Heart left ventricle (tissue), 16 donors: ENCODE measurements around the gene RNF40. TPM values are rescaled to one million over a fixed set of nuclear protein-coding genes. Genes with fewer than 3 reads are reported as not detected.

Experiments used
- ATAC-seq, 4 donors: fragments of 200-7000 bp; cut with Tn5 transposase; one replicate each; pipeline ENCODE4 v1.9.1; 2020 to 2022; ENCODE audit warnings: moderate library complexity in 4 of 4, mild to moderate bottlenecking in 3 of 4, moderate number of reproducible peaks in 1 of 4
- DNase-seq, 5 donors: peaks; one replicate each; pipeline ENCODE4 v3.0.0-alpha.2; 2020
- H3K27ac ChIP-seq, 12 donors: fragments of 200-600 bp; sonication (generic) in 4 of 12; one replicate each; pipeline versions ENCODE4 v1.5.0 to v1.8.0; 2016 to 2022; ENCODE audit warnings: mild to moderate bottlenecking in 2 of 12
- H3K27me3 ChIP-seq, 9 donors: fragments of 200-600 bp; sonication (generic) in 2 of 9; one replicate each; pipeline versions ENCODE4 v1.5.1 to v1.8.0; 2016 to 2022; ENCODE audit warnings: mild to moderate bottlenecking in 3 of 9
- H3K36me3 ChIP-seq, 9 donors: fragments of 200-600 bp; sonication (generic) in 2 of 9; one replicate each; pipeline versions ENCODE4 v1.5.0 to v1.8.0; 2018 to 2022; ENCODE audit warnings: mild to moderate bottlenecking in 2 of 9
- H3K4me1 ChIP-seq, 12 donors: fragments of 200-600 bp; sonication (generic) in 4 of 12; one replicate each; pipeline versions ENCODE4 v1.5.0 to v1.8.0; 2016 to 2022; ENCODE audit warnings: mild to moderate bottlenecking in 3 of 12
- H3K4me3 ChIP-seq, 12 donors: fragments of 200-600 bp; sonication (generic) in 4 of 12; one replicate each; pipeline versions ENCODE4 v1.5.0 to v1.8.0; 2017 to 2022; ENCODE audit warnings: mild to moderate bottlenecking in 9 of 12, moderate library complexity in 4 of 12
- H3K9me3 ChIP-seq, 12 donors: fragments of 200-600 bp; sonication (generic) in 4 of 12; one replicate each; pipeline versions ENCODE4 v1.5.0 to v1.8.0; 2016 to 2022; ENCODE audit warnings: mild to moderate bottlenecking in 1 of 12
- CTCF ChIP-seq, 12 donors: fragments of 200-600 bp; sonication (generic) in 4 of 12; IDR thresholded peaks; one replicate each; pipeline versions ENCODE4 v1.5.0 to v1.8.0; 2018 to 2022; ENCODE audit warnings: antibody characterized with exemption in 12 of 12, mild to moderate bottlenecking in 5 of 12
- POLR2A ChIP-seq, 2 donors: fragments of 450-650 bp; IDR thresholded peaks; one replicate each; pipeline ENCODE4 v1.6.1; 2017; ENCODE audit warnings: antibody characterized with exemption in 2 of 2, mild to moderate bottlenecking in 2 of 2, moderate library complexity in 2 of 2
- WGBS, 4 donors: extraction: QIAGEN DNeasy Blood & Tissue Kit in 2 of 4; methylation state at CpG; one replicate each; pipeline versions ENCODE4 v1.1.5 to v1.1.7; 2013 to 2018; 5-methylcytosine and 5-hydroxymethylcytosine counted together
- intact Hi-C, 10 donors: fragments of 100-400 bp; cut with DNase I; formaldehyde crosslinking; loops; one replicate each; pipeline versions ENCODE4 v1.11.1 to v1.14.2; 2022
- polyA plus RNA-seq, 2 donors: library from polyadenylated mRNA; stranded (reverse); fragments of 200-250 nt; gene quantifications; one replicate each; pipeline ENCODE4 v1.2.3, GENCODE V29; 2013
- total RNA-seq, 9 donors: library from RNA; depleted of rRNA in 2 of 9; stranded (reverse); fragments of >200 nt in 2 of 9; fragmentation: NEBNext Ultra II Directional in 3 of 9; extraction: Animal tissue kit (Norgen Biotek cat#: 25700) in 3 of 9; gene quantifications; one replicate each; pipeline versions ENCODE4 v1.1.0 to v1.2.4, GENCODE V29; 2016 to 2023
- donor health status: ischemic (EF 13 %, LVEDD 7.1; RV severe dilation, severe dysfunction).
- donor health status: healthy with polysubstance abuse.
- donor health status: DM: no; HTN: yes; CAD: no.
- donor health status: DM: no; HTN: no; CAD: no.
- donor health status: ischemic (EF 25% LVEDD 6.9; RV normal size, moderate dysfunction).
- donor health status: ischemic (EF 25% LVEDD 5.7; RV mildly dilated, moderate dysfunction).
- donor health status: healthy.
- donor health status: DM: yes; HTN: yes; CAD: no.
- donor health status: ischemic (EF 35%, LVEDD 5.7; RV mildly dilated, moderate dysfunction).
- donor health status: nonischemic (EF 11% LVEDD 7.7; RV severe dilation, severe dysfunction).
- donor health status: DM: yes; HTN: yes; CAD: no.
- donor health status: PGD.
- donor health status: ischemic (EF 29% LVEDD 5.4; RV normal size, mild dysfunction).
- donor health status: nonischemic (EF 23%, LVEDD 6.1; RV moderate dilation, normal function).

The RNF40 gene
- total and polyA plus RNA-seq, 11 donors: 29.3 to 66.9 (median 50.3) TPM

- Histone ChIP-seq H3K27me3 (no peaks in the 10 kb centered on the region), H3K36me3 (peaks cover 2 to 100% (median 89%) of the 10 kb centered on the region in 9 donors), H3K9me3 (no peaks in the 10 kb centered on the region), H3K27ac (peak overlapping the region in 4 of 12 donors; percentile 24 to 80 (median 35)), H3K4me1 (peaks cover 0 to 40% (median 0%) of the 10 kb centered on the region in 12 donors), H3K4me3 (no peak overlapping the region)
- intact Hi-C loops: loop anchor here in 1 of 10 donors (2.0 kb wide), 1 partner anchor 21 kb away; no protein-coding TSS in a partner anchor
- 92 to 97% (median 94%) methylated on average over 3 of the region's 3 CpGs for WGBS, 4 donors
- no peak for DNase-seq
- peak in 1 of 4 donors; percentile 1 for ATAC-seq
- TF ChIP-seq POLR2A (IDR thresholded peaks at IDR 0.05) (no peak), CTCF (IDR thresholded peaks at IDR 0.05) (no peak)
Observed at GRCh38 chr16:30725418-30725792, 36.7 kb upstream of the RNF40 start.

GRCh38 chr16:30728321-30728720 is 33.8 kb upstream of the RNF40 start:
- peaks cover 3 to 100% (median 88%) of the 10 kb centered on the region in 9 donors for H3K36me3 ChIP-seq
- no peaks in the 10 kb centered on the region for H3K9me3 ChIP-seq
- no peak for TF ChIP-seq POLR2A (IDR thresholded peaks at IDR 0.05)
- no peak for TF ChIP-seq CTCF (IDR thresholded peaks at IDR 0.05)
- no peak for ATAC-seq
- H3K4me1 ChIP-seq: peaks cover 0 to 40% (median 0%) of the 10 kb centered on the region in 12 donors
- DNase-seq: no peak
- intact Hi-C loops: no loop called here
- no peak overlapping the region for H3K4me3 ChIP-seq
- H3K27me3 ChIP-seq: no peaks in the 10 kb centered on the region
- H3K27ac ChIP-seq: peak overlapping the region in 1 of 12 donors; percentile 20
- WGBS, 4 donors: 89 to 95% (median 91%) methylated on average over 6 of the region's 6 CpGs

- Histone ChIP-seq H3K27ac (peak overlapping the region in 1 of 12 donors; percentile 38), H3K4me1 (peaks cover 0 to 40% (median 0%) of the 10 kb centered on the region in 12 donors), H3K4me3 (no peak overlapping the region), H3K9me3 (no peaks in the 10 kb centered on the region), H3K36me3 (peaks cover 3 to 100% (median 88%) of the 10 kb centered on the region in 9 donors), H3K27me3 (no peaks in the 10 kb centered on the region)
- intact Hi-C loops: no loop called here
- ATAC-seq (peak in 3 of 4 donors; percentile 25 to 45 (median 34)), DNase-seq (no peak)
- TF ChIP-seq CTCF (IDR thresholded peaks at IDR 0.05) (no peak), POLR2A (IDR thresholded peaks at IDR 0.05) (no peak)
- 79 to 84% (median 80%) methylated on average over 17 of the region's 17 CpGs for WGBS, 4 donors
Observed at GRCh38 chr16:30728899-30729672, 33.0 kb upstream of the RNF40 start.

- DNase-seq: no peak
- peaks cover 3 to 98% (median 87%) of the 10 kb centered on the region in 9 donors for H3K36me3 ChIP-seq
- 94 to 97% (median 96%) methylated on average over 3 of the region's 3 CpGs for WGBS, 4 donors
Observed at GRCh38 chr16:30731411-30731810, 30.7 kb upstream of the RNF40 start.

More at GRCh38 chr16:30731411-30731810, 30.7 kb upstream of the RNF40 start:
- Histone ChIP-seq H3K9me3 (no peaks in the 10 kb centered on the region), H3K4me1 (peaks cover 0 to 21% (median 0%) of the 10 kb centered on the region in 12 donors), H3K27me3 (no peaks in the 10 kb centered on the region), H3K27ac (no peak overlapping the region), H3K4me3 (no peak overlapping the region)
- ATAC-seq: no peak
- intact Hi-C loops: no loop called here
- TF ChIP-seq POLR2A (IDR thresholded peaks at IDR 0.05): no peak
